ENCODE results near the gene ATG4D. TPM values are rescaled to one million over a fixed set of nuclear protein-coding genes. Genes with fewer than 3 reads are reported as not detected.

ATG4D gene
- total RNA-seq, 1 experiment from 2014 or later = 59.4 TPM

DNA sequence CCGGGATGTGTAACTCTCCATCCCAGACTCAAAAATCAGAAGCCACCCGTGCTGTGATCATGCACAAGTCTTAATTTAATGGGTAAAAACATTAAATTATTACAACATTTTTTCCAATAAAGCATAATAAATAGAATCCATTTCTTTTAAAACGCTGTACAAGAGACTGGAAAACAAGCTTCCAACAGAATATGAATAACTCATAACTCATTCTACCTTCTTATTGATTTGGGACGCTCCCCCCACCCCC lies 22.6 kb downstream of the ATG4D start:
- ChIA-PET CTCF (interaction anchor here (0.7 to 1.6 kb wide), 10 partner anchors 11 to 161 kb away, joined by 3 to 10 read pairs (median 4); partner anchors contain the start of gene DNM2), POLR2A (interaction anchor here (0.7 to 1.3 kb wide), 4 partner anchors 13 to 146 kb away, joined by 3 read pairs; partner anchors contain the start of genes ATG4D and PDE4A)
- ATAC-seq = no peak
- H3K27ac Mint-ChIP-seq = peak overlapping the region; percentile 22; the same call in 1 of the 2 replicates
- peaks cover 19% of the 10 kb centered on the region for H3K27me3 Mint-ChIP-seq (ENCODE audit: low read depth)
- no peaks in the 10 kb centered on the region for H3K9me3 Mint-ChIP-seq
- TF ChIP-seq, protein P1, sequence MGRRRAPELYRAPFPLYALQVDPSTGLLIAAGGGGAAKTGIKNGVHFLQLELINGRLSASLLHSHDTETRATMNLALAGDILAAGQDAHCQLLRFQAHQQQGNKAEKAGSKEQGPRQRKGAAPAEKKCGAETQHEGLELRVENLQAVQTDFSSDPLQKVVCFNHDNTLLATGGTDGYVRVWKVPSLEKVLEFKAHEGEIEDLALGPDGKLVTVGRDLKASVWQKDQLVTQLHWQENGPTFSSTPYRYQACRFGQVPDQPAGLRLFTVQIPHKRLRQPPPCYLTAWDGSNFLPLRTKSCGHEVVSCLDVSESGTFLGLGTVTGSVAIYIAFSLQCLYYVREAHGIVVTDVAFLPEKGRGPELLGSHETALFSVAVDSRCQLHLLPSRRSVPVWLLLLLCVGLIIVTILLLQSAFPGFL (CRISPR knock-in tag; IDR thresholded peaks at IDR 0.05; ENCODE audit: borderline replicate concordance) = no peak
- TF ChIP-seq, protein P2, sequence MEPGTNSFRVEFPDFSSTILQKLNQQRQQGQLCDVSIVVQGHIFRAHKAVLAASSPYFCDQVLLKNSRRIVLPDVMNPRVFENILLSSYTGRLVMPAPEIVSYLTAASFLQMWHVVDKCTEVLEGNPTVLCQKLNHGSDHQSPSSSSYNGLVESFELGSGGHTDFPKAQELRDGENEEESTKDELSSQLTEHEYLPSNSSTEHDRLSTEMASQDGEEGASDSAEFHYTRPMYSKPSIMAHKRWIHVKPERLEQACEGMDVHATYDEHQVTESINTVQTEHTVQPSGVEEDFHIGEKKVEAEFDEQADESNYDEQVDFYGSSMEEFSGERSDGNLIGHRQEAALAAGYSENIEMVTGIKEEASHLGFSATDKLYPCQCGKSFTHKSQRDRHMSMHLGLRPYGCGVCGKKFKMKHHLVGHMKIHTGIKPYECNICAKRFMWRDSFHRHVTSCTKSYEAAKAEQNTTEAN (CRISPR knock-in tag; IDR thresholded peaks at IDR 0.05) = no peak
- TF ChIP-seq PRRX2 (CRISPR knock-in tag; IDR thresholded peaks at IDR 0.05) (no peak), FOXP1 (CRISPR knock-in tag; IDR thresholded peaks at IDR 0.05; ENCODE audit: borderline replicate concordance) (no peak), ATF1 (CRISPR knock-in tag; IDR thresholded peaks at IDR 0.05) (no peak), USF1 (CRISPR knock-in tag; IDR thresholded peaks at IDR 0.05) (no peak), FOXJ3 (CRISPR knock-in tag; IDR thresholded peaks at IDR 0.05; ENCODE audit: borderline replicate concordance) (no peak), ZNF423 (CRISPR knock-in tag; IDR thresholded peaks at IDR 0.05) (no peak), OVOL2 (CRISPR knock-in tag; IDR thresholded peaks at IDR 0.05; ENCODE audit: borderline replicate concordance) (no peak), ZNF532 (CRISPR knock-in tag; IDR thresholded peaks at IDR 0.05; ENCODE audit: borderline replicate concordance) (no peak), NFE2L1 (CRISPR knock-in tag; IDR thresholded peaks at IDR 0.05) (no peak)
- TF ChIP-seq, protein P3, sequence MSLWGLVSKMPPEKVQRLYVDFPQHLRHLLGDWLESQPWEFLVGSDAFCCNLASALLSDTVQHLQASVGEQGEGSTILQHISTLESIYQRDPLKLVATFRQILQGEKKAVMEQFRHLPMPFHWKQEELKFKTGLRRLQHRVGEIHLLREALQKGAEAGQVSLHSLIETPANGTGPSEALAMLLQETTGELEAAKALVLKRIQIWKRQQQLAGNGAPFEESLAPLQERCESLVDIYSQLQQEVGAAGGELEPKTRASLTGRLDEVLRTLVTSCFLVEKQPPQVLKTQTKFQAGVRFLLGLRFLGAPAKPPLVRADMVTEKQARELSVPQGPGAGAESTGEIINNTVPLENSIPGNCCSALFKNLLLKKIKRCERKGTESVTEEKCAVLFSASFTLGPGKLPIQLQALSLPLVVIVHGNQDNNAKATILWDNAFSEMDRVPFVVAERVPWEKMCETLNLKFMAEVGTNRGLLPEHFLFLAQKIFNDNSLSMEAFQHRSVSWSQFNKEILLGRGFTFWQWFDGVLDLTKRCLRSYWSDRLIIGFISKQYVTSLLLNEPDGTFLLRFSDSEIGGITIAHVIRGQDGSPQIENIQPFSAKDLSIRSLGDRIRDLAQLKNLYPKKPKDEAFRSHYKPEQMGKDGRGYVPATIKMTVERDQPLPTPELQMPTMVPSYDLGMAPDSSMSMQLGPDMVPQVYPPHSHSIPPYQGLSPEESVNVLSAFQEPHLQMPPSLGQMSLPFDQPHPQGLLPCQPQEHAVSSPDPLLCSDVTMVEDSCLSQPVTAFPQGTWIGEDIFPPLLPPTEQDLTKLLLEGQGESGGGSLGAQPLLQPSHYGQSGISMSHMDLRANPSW (CRISPR knock-in tag; conservative IDR thresholded peaks at IDR 0.05; ENCODE audit: low read depth) = no peak
- TF ChIP-seq, protein P4, sequence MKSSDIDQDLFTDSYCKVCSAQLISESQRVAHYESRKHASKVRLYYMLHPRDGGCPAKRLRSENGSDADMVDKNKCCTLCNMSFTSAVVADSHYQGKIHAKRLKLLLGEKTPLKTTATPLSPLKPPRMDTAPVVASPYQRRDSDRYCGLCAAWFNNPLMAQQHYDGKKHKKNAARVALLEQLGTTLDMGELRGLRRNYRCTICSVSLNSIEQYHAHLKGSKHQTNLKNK (CRISPR knock-in tag; IDR thresholded peaks at IDR 0.05) = no peak
- no peak for DNase-seq (ENCODE audit: low spot score)
- peaks cover 32% of the 10 kb centered on the region for H3K4me1 Mint-ChIP-seq
- H3K4me3 Mint-ChIP-seq = peak overlapping the region; percentile 89
- peaks cover 10% of the 10 kb centered on the region for H3K36me3 Mint-ChIP-seq
